ENCODE measurements around the gene KRT81. TPM values are rescaled to one million over a fixed set of nuclear protein-coding genes. Genes with fewer than 3 reads are reported as not detected.

The KRT81 gene
- total RNA-seq (2021): 0.21 to 0.70 TPM (median 0.34 TPM) in 3 replicates
- not detected for Bru-seq, nascent RNA
- long read RNA-seq, experiment 1: 0 reads
- long read RNA-seq, experiment 2: 0 reads
- long read RNA-seq, experiment 3: 0 reads

GRCh38 chr12:52291267-52291935, at the start of gene KRT81:
Gene KRT81, minus strand, starts transcription at chr12:52291534. Its CDS starts 69 bp downstream, at chr12:52291465.
- H3K4me3 Mint-ChIP-seq: no peak within 1 kb of the TSS
- ATAC-seq (no peak; the same call in 1 of the 2 replicates), DNase-seq (ENCODE audit: low spot score) (no peak)
- H3K36me3 Mint-ChIP-seq: no peaks in the 10 kb centered on the region
- H3K27ac Mint-ChIP-seq: no peak within 1 kb of the TSS
- TF ChIP-seq ZBTB21 (CRISPR knock-in tag; IDR thresholded peaks at IDR 0.05; ENCODE audit: borderline replicate concordance) (no peak), CBFB (CRISPR knock-in tag; IDR thresholded peaks at IDR 0.05; ENCODE audit: low read depth) (no peak), CREM (CRISPR knock-in tag; IDR thresholded peaks at IDR 0.05) (no peak), CDX4 (CRISPR knock-in tag; IDR thresholded peaks at IDR 0.05; ENCODE audit: borderline replicate concordance) (no peak), GRHL2 (CRISPR knock-in tag; IDR thresholded peaks at IDR 0.05; ENCODE audit: insufficient replicate concordance, severe bottlenecking) (no peak)
- H3K9me3 Mint-ChIP-seq: no peaks in the 10 kb centered on the region
- H3K27me3 Mint-ChIP-seq (ENCODE audit: low read depth): no peaks in the 10 kb centered on the region; the same call in 1 of the 2 replicates
- ChIA-PET POLR2A (no interaction called here), CTCF (interaction anchor here (4.1 kb wide), 1 partner anchor 12 kb away, joined by 26 read pairs; no protein-coding TSS in a partner anchor)
- H3K4me1 Mint-ChIP-seq: peaks cover 11% of the 10 kb centered on the region

- ChIA-PET CTCF (interaction anchor here (1.9 to 2.0 kb wide), 2 partner anchors 11 to 181 kb away, joined by 9 to 14 read pairs; no protein-coding TSS in a partner anchor), POLR2A (no interaction called here)
- H3K36me3 Mint-ChIP-seq: peaks cover 3% of the 10 kb centered on the region; the same call in 1 of the 2 replicates
- no peak for DNase-seq (ENCODE audit: low spot score)
- H3K4me3 Mint-ChIP-seq: no peak overlapping the region
- no peak overlapping the region for H3K27ac Mint-ChIP-seq
- ATAC-seq: no peak
- H3K4me1 Mint-ChIP-seq: peaks cover 7% of the 10 kb centered on the region
- H3K27me3 Mint-ChIP-seq (ENCODE audit: low read depth): no peaks in the 10 kb centered on the region; the same call in 1 of the 2 replicates
- peaks cover 6% of the 10 kb centered on the region for H3K9me3 Mint-ChIP-seq
- no peak for TF ChIP-seq ZNF263 (CRISPR knock-in tag; IDR thresholded peaks at IDR 0.05; ENCODE audit: low read depth)
- no peak for TF ChIP-seq ZNF396 (CRISPR knock-in tag; IDR thresholded peaks at IDR 0.05; ENCODE audit: borderline replicate concordance)
- no peak for TF ChIP-seq ZNF281 (CRISPR knock-in tag; IDR thresholded peaks at IDR 0.05)
- no peak for TF ChIP-seq ZSCAN18 (CRISPR knock-in tag; IDR thresholded peaks at IDR 0.05)
- TF ChIP-seq ZNF532 (CRISPR knock-in tag; IDR thresholded peaks at IDR 0.05; ENCODE audit: borderline replicate concordance): no peak
- no peak for TF ChIP-seq IRF2 (CRISPR knock-in tag; IDR thresholded peaks at IDR 0.05; ENCODE audit: borderline replicate concordance, low read depth)
- no peak for TF ChIP-seq USF2 (CRISPR knock-in tag; IDR thresholded peaks at IDR 0.05)
- TF ChIP-seq RELA (CRISPR knock-in tag; IDR thresholded peaks at IDR 0.05; ENCODE audit: borderline replicate concordance): no peak
- no peak for TF ChIP-seq PREB (CRISPR knock-in tag; IDR thresholded peaks at IDR 0.05; ENCODE audit: borderline replicate concordance)
- no peak for TF ChIP-seq ZNF232 (CRISPR knock-in tag; IDR thresholded peaks at IDR 0.05)
- no peak for TF ChIP-seq ZNF121 (CRISPR knock-in tag; IDR thresholded peaks at IDR 0.05)
- TF ChIP-seq ZNF317 (CRISPR knock-in tag; IDR thresholded peaks at IDR 0.05; ENCODE audit: borderline replicate concordance, low read depth): no peak
- no peak for TF ChIP-seq ESRRA (CRISPR knock-in tag; IDR thresholded peaks at IDR 0.05; ENCODE audit: borderline replicate concordance)
- no peak for TF ChIP-seq GRHL2 (CRISPR knock-in tag; IDR thresholded peaks at IDR 0.05; ENCODE audit: insufficient replicate concordance, severe bottlenecking)
- TF ChIP-seq FOXP1 (CRISPR knock-in tag; IDR thresholded peaks at IDR 0.05; ENCODE audit: borderline replicate concordance): no peak
Measured at GRCh38 chr12:52338241-52338960, 47.1 kb upstream of the KRT81 start.

All from WTC11 (cell line).